ENCODE measurements around the gene CDK3. TPM values are rescaled to one million over a fixed set of nuclear protein-coding genes. Genes with fewer than 3 reads are reported as not detected.
A peak's percentile ranks its signal among the peaks of the same experiment; 100 is the strongest.

Gene CDK3
- total RNA-seq, 1 donor from 2014 or later: 11.5 TPM

DNA sequence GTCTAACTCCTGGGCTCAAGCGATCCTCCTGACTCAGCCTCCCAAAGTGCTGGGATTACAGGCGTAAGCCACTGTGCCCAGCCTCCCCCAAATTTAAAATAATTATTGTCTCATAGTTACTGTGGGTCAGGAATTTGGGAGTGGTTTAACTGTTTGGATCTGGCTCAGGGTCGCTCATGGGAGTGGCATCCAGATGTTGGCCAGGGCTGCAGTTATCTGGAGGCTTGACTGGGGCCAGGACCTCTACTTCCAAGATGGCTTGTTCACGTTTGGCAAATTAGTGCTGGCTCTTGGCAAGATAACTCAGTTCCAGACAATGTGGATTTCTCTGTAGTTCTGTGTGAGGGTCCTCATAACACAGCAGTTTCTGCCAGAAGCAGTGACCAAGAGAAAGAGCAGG lies 13.6 kb upstream of the CDK3 start:
- Mint-ChIP-seq H3K9me3 (no peaks in the 10 kb centered on the region), H3K4me3 (no peak overlapping the region), H3K36me3 (peaks cover 7% of the 10 kb centered on the region), H3K27ac (no peak overlapping the region), H3K27me3 (no peaks in the 10 kb centered on the region), H3K4me1 (ENCODE audit: unreplicated experiment) (peaks cover 22% of the 10 kb centered on the region)
- no peak for DNase-seq (ENCODE audit: extremely low spot score, unreplicated experiment)
- TF ChIP-seq CTCF (conservative IDR thresholded peaks at IDR 0.05): no peak

- no peak for TF ChIP-seq CTCF (conservative IDR thresholded peaks at IDR 0.05)
- Mint-ChIP-seq H3K27me3 (no peaks in the 10 kb centered on the region), H3K4me3 (no peak overlapping the region), H3K27ac (no peak overlapping the region), H3K9me3 (no peaks in the 10 kb centered on the region), H3K4me1 (ENCODE audit: unreplicated experiment) (no peaks in the 10 kb centered on the region), H3K36me3 (peaks cover 7% of the 10 kb centered on the region)
- no peak for DNase-seq (ENCODE audit: extremely low spot score, unreplicated experiment)
Observed at GRCh38 chr17:75991396-75991795, 9.3 kb upstream of the CDK3 start.

- no peak for DNase-seq (ENCODE audit: extremely low spot score, unreplicated experiment)
- no peak overlapping the region for H3K4me3 Mint-ChIP-seq
- H3K27ac Mint-ChIP-seq: no peak overlapping the region
- H3K27me3 Mint-ChIP-seq: no peaks in the 10 kb centered on the region
- H3K9me3 Mint-ChIP-seq: no peaks in the 10 kb centered on the region
- TF ChIP-seq CTCF (conservative IDR thresholded peaks at IDR 0.05): no peak
- peaks cover 3% of the 10 kb centered on the region for H3K36me3 Mint-ChIP-seq
- peaks cover 16% of the 10 kb centered on the region for H3K4me1 Mint-ChIP-seq (ENCODE audit: unreplicated experiment)
Observed at GRCh38 chr17:75994802-75995370, 5.8 kb upstream of the CDK3 start.

GRCh38 chr17:75995385-75995925 lies 5.2 kb upstream of the CDK3 start:
- H3K4me3 Mint-ChIP-seq: no peak overlapping the region
- no peaks in the 10 kb centered on the region for H3K9me3 Mint-ChIP-seq
- no peak for DNase-seq (ENCODE audit: extremely low spot score, unreplicated experiment)
- H3K27me3 Mint-ChIP-seq: no peaks in the 10 kb centered on the region
- peaks cover 16% of the 10 kb centered on the region for H3K4me1 Mint-ChIP-seq (ENCODE audit: unreplicated experiment)
- no peak for TF ChIP-seq CTCF (conservative IDR thresholded peaks at IDR 0.05)
- peaks cover 3% of the 10 kb centered on the region for H3K36me3 Mint-ChIP-seq
- H3K27ac Mint-ChIP-seq: no peak overlapping the region

- H3K36me3 Mint-ChIP-seq: peaks cover 3% of the 10 kb centered on the region
- TF ChIP-seq CTCF (conservative IDR thresholded peaks at IDR 0.05): no peak
- peaks cover 16% of the 10 kb centered on the region for H3K4me1 Mint-ChIP-seq (ENCODE audit: unreplicated experiment)
- H3K27ac Mint-ChIP-seq: peak overlapping the region; percentile 95
- H3K9me3 Mint-ChIP-seq: no peaks in the 10 kb centered on the region
- DNase-seq (ENCODE audit: extremely low spot score, unreplicated experiment): no peak
- no peaks in the 10 kb centered on the region for H3K27me3 Mint-ChIP-seq
- H3K4me3 Mint-ChIP-seq: peak overlapping the region; percentile 72
Observed at GRCh38 chr17:75996665-75997590, 3.7 kb upstream of the CDK3 start.
